Left hindlimb (tissue), 1 donor: ENCODE data around the gene MICAL2.
A peak's percentile ranks its signal among the peaks of the same experiment; 100 is the strongest.

Experiments used
- DNase-seq: peaks from one replicate; pipeline ENCODE4 v3.0.0-alpha.2; 2018

MICAL2 gene

DNA sequence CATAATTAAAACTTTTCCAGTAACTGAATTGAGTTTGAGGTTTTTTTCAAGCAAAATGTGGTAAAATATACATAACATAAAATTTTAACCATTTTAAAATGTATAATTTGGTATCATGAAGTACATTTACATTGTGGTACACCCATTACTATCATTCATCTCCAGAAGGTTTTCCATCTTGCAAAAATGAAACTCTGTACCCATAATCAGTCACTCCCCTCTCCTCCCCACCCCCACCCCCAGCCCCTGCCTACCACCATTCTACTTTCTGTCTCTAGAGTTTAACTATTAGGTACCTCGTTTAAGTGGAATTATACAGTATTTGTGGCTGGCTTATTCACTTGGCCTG lies 63.7 kb downstream of the MICAL2 start:
- no peak for DNase-seq

DNA sequence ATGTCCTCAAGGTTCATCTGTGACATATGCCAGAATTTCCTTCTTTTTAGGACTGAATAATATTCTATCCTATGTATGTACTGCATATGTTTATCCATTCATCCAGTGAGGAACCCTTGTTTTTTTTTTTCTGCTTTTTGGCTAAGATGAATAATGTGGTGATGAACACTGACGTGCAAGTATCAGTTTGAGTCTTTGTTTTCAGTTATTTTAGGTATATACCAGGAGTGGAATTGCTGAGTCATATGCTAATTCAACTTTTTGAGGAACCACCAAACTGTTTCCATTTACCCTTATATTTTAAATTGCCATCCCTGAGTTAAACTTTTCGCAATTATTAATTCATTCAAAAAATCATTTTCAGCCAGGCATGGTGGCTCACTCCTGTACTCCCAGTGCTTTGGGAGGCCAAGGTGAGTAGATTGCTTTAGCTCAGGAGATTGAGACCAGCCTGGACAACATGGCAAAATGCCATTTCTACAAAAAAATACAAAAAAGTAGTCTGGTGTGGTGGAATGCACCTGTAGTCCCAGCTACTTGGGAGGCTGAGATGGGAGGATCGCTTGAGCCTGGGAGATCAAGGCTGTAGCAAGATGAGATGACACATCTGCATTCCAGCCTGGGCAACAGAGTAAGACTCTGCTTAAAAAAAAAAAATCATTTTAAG lies 64.2 kb downstream of the MICAL2 start:
- no peak for DNase-seq

DNA sequence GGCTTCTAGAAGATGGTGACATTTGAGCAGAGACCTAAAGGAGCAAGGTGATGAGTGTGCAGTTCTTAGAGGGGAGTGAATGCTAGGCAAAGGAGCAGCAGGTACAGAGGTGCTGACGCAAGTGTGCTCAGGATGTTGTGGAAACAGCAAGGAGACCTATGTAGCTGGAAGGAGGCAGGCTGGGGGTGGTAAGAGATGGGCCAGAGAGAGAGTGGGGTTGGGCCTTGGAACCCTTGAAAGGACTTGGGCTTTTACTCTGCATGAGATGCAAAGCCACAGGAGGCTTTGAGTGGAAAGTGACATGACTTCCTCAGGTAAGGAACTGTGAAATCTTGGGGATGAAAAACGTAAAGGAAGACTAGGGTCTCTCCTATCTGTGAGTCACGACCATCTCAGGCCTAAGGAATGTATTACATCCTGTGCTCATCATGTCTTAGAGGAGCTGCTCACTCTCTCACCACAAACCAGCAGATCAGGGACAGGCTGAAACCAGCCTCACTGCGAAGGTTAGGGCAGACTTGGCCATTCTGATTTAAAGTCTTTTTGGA lies 65.4 kb downstream of the MICAL2 start:
- DNase-seq, result no peak

DNA sequence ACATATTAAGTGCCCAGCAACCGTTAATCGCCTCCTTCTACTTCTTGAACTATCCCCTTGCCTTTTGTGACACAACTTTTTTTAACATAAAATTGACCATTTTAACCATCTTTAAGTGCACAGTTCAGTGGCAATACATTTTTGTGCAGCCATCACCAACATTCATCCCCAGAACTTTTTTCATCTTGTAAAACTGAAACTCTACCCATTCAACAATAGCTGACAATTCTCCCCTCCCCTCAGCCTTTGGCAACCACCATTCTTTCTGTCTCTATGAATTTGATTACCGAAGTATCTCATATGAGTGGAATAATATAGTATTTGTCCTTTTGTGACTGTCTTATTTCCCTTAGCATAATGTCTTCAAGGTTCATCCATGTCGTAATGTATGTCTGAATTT lies 66.0 kb downstream of the MICAL2 start:
- DNase-seq, result no peak

DNA sequence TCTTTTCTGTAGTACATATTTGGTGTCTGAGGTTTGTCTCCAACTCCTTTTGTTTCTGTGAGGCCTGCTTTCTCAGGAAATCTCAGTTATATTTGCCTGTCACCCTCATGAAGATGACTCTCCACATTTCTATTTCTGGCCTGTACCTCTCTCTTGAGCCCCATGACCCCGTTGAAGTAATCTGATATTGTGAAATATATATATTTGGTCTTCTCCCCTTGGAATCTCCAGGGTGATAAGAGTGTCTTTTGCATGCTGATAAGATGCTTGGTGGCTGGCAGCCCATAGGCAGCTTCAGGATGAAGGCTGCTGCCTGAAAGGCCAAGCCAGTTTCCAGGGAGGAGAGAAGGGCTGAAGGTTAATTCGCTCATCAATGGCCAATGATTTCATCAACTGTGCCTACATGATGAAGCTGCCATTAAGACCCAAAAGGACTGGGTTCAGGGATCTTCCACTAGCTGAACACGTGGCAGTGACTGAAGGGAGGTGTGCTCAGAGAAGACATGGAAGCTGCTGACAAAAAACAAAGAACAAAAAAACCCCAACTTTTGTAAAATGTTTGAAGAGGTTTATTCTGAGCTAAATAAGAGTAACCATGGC lies 67.4 kb downstream of the MICAL2 start:
- DNase-seq, result no peak

DNA sequence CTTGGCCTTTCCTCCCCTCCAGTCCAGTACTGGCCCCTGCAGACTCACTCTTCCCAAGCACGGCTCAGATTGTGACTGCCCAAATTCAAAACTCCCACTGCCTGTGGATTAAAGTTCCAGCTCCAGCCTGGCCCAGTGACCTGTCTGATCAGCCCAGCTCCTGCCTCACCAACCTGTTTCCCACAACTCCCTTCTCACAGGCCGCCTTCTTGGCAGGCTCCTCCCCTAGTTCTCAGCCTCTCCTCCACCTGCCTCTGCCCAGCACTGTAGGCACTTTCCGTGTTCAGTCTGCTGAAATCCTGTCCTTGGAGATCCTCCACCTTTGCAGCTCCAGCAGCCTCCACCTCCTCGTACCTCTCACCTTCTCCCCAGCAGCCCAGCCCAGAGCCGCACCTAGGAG lies 68.6 kb downstream of the MICAL2 start:
- no peak for DNase-seq

DNA sequence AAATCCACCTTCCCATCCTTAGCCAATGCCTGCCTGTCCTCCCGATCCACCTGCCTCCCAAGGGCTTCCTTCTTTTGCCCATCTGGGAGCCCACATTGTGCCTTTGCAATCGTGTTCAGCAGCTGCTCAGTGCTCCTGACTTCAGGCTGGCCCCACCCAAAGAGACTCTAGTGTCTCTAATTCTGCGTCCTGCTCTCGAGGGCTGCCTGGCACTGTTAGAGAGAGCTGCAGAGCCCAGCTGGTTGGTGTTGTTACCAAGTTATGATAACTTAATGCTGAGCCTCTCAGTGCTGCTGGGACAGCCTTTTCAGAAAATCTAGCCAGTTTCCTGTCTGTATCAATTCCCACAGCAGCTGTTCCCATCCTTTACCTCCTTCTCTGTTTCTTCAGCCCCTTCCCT lies 69.1 kb downstream of the MICAL2 start:
- no peak for DNase-seq

DNA sequence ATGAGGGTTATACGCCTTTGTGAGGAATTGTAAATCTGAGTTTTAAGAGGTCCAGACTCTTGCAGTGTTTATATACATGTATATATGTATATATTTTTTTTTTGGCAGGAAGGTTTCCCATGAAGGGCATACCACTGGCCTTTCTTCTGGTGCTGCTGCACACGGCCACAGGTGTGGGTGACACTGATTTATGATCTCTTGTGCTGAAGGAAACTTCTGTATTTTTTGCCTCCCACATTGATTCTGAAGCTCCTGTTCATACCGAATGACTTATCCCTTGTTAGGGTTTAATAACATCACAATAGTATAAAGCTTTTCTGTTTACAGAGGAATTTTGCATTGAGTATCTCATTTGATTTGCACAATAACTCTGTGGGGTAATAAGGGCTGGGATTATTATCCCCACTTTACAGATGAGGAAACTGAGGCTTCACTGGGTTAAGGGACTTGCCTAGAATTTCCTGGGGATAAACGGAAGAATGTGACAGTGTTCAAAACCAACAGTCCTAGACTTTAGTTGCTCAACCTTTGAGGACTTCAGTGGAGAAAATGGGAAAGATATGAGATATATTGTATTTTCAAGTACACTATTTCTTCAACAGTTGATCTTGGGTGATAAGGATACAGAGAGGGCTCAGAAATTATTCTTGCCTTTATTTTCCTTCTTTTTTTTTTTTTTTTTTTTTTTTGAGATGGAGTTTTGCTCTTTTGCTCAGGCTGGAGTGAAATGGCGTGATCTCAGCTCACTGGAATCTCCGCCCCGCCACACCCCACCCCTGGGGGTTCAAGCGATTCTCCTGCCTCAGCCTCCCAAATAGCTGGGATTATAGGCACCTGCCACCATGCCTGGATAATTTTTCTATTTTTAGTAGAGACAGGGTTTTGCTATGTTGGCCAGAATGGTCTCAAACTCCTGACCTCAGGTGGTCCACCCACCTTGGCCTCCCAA lies 70.1 kb downstream of the MICAL2 start:
- DNase-seq, result no peak

DNA sequence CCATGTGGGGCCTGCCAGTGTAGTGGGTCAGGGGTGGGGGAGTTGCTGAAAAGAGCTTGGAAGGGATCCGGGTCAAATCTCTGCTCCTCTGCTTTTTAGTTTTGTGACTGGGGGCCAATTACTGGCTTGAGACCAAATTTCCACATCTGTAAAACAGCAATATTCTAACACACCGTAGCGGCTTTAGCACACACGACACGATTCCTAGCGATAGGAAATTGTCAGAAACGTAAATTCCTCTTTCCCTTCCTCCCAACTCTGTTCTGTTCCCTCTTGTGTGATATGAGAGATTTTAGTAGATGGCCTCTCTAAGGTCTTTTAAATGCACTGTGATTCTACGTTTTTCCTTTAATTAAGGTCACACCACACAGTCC lies 71.9 kb downstream of the MICAL2 start:
- DNase-seq, result no peak

DNA sequence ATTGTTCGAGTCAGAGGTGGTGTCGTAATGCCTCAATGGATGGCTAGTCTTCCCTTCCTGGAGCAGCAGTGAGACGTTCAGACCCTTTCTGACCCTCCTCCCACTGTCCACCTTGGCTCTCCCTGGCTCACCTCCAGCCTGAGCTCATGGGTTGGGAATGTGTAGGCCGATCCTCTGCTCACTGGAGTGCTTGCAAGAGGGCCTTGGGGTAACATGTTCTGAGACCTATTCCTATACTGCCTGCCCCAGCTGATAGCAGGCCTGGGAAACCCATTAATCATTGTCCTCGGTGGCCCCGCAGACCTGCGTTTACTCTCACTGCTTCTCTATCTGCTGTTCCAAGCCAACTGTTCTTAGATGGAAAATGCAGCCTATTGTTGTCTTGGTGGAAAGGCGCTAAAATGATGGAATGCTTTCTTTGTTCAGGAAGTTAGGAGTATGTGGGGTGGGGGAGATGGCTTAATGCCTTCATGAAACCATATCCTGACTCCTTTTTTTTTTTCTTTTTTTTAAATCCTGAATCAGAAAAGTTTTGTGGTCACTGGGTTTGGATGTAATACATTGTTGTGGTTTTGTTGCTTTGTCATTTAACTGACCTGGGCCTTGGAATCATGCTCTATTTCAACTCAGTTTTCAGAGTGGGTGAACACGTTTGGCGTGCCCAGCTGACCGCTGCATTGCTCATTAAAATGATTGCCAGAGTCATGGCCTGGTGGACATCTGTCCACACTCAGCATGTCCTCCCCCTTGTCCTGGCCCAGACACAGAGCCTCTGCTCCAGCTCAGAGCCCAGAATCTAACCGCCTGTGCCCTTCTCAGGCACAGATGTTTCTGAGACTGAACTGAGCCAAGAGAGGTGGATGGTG lies 72.5 kb downstream of the MICAL2 start:
- DNase-seq, result peak; percentile 68

DNA sequence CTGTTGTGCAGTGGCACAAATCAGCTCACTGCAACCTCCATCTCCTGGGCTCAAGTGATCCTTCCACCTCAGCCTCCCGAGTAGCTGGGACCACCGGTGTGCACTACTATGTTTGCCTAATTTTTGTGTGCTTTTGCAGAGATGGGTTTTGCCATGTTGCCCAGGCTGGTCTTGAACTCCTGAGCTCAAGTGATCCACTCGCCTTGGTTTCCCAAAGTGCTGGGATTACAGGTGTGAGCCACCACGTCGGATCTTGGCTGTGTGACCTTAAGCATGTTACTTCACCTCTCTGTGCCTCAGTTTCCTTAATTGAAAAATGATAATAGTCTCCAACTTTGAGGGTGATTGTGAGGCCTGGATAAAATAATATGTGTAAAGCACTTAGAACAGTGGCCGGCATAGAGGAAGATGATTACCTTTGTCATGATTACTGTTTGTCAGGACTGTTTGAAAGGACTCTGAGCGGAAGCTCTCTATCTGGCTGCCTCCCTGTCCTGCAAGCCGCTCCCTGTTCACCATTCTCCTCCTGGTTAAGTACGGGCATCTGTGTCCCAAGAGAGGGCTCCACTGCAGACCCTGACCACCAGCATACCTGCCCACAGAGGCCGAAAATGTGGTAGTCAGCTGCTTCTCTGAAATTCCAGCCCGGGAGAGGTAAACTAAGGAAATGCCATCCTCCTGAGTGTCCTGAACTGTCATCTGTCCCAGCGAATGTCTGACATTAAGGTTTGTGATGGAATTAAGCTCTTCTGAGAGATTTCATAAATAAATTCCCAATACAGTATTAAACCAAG lies 73.6 kb downstream of the MICAL2 start:
- DNase-seq, result no peak

DNA sequence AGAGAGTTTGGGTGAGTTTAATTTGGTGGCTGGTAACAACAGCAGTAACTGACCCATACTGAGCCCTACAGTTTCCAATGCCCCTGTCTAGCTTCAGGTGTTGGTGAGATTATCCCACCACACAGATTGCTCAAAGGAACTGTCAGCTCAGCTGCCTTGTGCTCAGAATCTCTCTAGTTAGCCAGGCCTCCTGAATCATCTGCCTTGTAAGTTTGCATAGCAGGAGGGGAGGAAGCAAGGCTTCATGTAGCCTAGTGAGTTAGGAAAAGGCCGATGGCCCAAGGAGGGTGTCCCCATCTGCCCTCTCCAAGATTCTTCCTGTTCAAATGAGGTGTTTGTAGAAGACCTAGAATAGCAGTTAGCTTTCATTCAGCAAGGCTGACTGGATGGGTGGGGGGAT lies 74.3 kb downstream of the MICAL2 start:
- no peak for DNase-seq

DNA sequence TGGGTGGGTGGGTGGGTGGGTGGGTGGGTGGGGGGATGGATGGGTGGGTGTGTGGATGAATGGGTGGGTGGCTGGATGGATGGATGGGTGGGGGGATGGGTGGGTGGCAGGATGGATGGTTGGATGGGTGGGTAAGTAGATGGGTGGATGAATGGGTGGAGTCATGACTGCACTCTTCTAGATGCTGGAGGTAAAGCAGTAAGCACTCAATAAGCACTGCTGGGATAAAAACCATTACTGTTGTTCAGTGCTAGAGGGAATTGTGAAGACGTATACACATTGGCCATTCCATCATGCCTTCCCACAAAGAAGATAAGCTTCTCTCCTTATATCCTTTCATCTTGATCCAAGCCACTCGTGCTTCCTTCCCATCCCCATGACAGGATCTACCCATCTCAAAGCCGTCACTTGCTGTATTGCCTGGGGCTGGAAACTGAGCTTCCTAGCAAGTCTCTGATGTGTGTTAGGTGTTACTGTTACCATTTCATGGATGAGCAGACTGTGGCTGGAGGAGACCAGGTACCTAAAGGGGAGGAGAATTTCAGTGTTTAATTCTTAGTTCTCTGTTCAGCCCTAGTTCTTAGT lies 74.8 kb downstream of the MICAL2 start:
- no peak for DNase-seq

DNA sequence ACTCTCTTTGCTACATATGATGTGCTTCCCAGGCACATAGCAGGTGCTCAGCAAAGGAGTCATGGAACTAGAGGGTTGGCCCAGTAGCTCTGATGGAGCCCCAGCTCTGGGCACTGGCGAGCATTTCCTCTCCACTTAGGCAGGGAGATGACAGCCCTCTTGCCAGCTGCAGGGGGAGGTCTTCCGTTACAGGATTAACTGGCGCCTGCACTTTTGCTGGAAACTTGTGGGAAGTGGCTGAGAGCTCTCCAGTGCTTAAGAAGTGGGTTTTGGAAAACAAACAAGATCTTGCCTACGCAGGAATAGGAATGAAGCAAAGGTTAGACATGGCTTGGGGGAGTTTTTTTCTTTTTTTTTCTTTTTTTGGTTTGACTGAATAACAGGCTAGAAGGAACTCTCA lies 75.5 kb downstream of the MICAL2 start:
- peak; percentile 81 for DNase-seq

DNA sequence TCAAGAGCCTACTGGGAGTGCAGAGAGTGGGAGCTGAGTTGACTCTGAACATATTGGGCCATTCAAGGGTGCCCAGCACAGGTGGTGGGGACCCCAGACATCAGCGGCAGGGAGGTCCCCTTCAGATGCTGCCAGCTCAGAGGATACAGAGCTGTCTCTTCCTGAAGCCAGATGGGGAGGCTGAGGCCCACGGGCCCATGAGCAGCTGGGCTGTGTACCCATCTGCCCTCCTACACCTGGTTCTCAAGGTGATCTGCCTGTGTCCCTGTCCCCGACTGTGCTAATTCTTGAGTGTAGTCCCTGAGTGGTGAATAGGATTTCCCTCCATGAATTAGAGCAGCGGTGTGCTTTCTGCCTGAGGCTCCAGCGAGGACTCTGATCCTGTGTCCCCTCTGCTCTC lies 76.3 kb downstream of the MICAL2 start:
- DNase-seq, result no peak

DNA sequence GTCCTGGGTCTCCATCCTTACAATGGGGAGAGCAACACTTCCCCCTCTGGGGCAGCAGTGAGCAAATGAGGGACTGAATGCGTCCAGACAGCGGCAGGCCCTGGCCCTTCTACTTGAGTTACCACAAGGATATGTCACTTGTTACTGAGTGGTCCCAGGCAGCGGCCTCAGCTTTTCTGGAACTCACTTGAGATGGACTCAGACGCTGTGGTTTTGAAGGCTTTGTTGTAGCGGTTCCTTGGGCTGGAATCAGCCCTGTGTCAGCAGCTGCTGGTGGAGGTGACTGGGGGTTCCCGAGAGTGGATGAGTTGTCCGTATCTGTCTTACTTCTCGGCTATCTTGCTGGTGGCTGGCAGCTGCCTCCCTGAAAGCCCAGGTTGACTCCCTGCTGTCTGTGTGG lies 77.0 kb downstream of the MICAL2 start:
- no peak for DNase-seq

DNA sequence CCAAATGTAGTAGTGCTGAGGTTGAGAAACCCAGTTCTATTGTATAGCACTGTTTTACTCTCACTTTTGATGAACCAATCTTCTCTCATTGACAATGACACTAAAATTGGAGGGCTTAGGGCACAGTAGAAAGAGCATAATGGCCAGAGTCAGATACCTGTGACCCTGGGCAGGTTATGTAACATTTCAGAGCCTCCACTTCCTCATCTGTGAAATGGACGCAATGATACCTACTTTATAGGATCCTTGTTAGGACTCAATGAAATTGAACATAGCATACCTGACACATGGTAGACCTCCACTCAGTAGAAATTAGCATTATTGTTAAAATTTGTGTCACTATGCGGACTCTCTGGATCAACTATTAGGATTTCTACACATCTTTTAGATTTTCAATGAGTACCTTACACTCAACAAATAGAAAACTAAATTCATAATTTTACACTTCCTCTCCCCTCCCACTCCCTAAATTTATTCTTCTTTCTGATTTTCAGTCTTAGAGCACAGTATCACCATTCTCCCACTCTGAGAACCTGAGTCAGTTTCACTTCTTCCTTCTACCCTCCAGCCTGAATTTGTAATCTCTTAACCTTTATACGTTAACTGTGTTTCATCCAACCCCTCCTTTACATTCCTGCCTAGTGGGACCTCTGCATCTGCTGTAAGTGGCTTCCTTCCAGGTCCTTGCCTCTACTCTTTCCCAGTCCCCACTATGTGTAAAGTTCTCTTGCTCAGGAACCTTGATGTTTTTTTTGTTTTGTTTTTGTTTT lies 78.3 kb downstream of the MICAL2 start:
- no peak for DNase-seq

DNA sequence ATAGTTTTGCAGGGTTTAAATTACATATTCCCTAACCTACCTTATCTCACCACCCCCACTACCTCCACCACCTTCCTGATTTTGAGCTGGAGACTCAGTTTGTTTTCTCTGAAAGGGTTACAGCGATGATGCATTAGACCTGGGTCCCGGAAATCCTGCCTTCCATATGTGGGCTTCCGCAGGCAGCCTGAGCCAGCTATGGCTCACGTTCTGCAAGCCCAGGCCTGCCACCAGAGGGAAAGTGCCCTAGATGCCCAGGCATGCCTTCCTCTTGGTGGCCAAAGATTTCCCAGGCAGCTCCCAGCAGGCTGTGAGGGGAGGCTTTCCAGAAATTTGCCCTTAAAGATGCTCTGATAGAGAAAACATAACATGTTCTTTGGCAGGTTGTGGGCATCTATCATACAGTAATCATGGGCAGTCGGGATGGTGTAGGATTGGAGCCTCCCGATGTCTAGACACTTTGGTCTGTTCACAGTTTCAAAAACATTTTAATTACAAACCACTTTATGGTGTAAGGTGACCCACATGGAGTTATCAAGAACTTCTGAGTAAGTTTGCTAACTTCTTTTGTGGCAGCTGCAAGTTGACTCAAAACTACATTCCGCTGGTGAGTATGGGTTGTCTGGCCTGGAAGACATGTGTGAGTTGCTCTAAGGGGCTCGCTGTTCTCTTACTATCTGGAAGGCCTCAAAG lies 79.3 kb downstream of the MICAL2 start:
- no peak for DNase-seq

DNA sequence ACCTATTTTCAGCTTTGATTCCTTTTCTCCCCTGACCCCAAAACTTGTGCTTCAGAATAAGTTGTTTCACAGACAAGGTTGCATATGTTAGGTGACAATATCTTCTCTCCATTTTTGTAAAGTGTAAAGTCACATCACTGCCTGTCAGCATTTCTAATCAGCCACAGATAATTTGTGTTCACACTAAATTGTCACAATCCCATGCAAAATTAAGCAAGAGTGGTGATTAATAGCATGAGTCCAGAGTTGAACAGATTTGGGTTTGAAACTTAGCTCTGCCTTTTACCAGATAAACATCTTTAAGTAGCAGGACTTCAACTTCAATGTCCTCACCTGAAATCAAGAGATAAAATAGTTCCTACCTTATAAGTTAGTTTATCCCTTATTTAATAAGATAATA lies 80.1 kb downstream of the MICAL2 start:
- no peak for DNase-seq
